Hindlimb muscle (tissue), 1 donor: Measurements from ENCODE around the gene MRS2. TPM values are rescaled to one million over a fixed set of nuclear protein-coding genes. Genes with fewer than 3 reads are reported as not detected.
"Not testable (repeated sequence)": the region's sequence is repeated elsewhere in the genome, so short reads cannot be mapped to it uniquely, and the experiment has no call there.

Source experiments
- DNase-seq: peaks from one replicate; pipeline ENCODE4 v3.0.0-alpha.2; 2013
- polyA plus RNA-seq: library from polyadenylated mRNA; unstranded; fragments of 120-200 nt; gene quantifications from one replicate; pipeline ENCODE4 v1.2.1, GENCODE V29; 2013; ENCODE audit not compliant: insufficient read length

Gene MRS2
- 19.0 TPM for polyA plus RNA-seq

- DNase-seq = peak; percentile 85
These were observed at the start of gene MRS2 for GRCh38 chr6:24402697-24403500. MRS2 (plus strand) TSS chr6:24402936; CDS start chr6:24403047, 111 bp downstream.

GRCh38 chr6:24353861-24354260 is 48.9 kb upstream of the MRS2 start:
- no peak for DNase-seq

- DNase-seq = no peak
These were observed 47.3 kb upstream of the MRS2 start for GRCh38 chr6:24355393-24355792.

- no peak for DNase-seq
These were observed 46.3 kb upstream of the MRS2 start for GRCh38 chr6:24356310-24356973.

GRCh38 chr6:24357336-24358218 is 45.2 kb upstream of the MRS2 start, which contains the start of gene DCDC2:
DCDC2 (minus strand) TSS chr6:24358059; CDS start chr6:24357750, 309 bp downstream.
- DNase-seq = no peak

GRCh38 chr6:24358219-24358821 is 44.4 kb upstream of the MRS2 start:
- DNase-seq = no peak

GRCh38 chr6:24359640-24360454 is 42.9 kb upstream of the MRS2 start:
- DNase-seq = peak; percentile 48

- not testable (repeated sequence) for DNase-seq
These were observed 40.4 kb upstream of the MRS2 start for GRCh38 chr6:24362363-24362762.

- DNase-seq = not testable (repeated sequence)
These were observed 37.6 kb upstream of the MRS2 start for GRCh38 chr6:24365103-24365633.

GRCh38 chr6:24374612-24375011 is 28.1 kb upstream of the MRS2 start:
- no peak for DNase-seq

- DNase-seq = no peak
These were observed 25.9 kb upstream of the MRS2 start for GRCh38 chr6:24376871-24377270.

GRCh38 chr6:24378473-24379097 is 24.2 kb upstream of the MRS2 start:
- no peak for DNase-seq

GRCh38 chr6:24381476-24382219 is 21.1 kb upstream of the MRS2 start:
- DNase-seq = no peak

- no peak for DNase-seq
These were observed 20.6 kb upstream of the MRS2 start for GRCh38 chr6:24382220-24382540.

- DNase-seq = not testable (repeated sequence)
These were observed 19.7 kb upstream of the MRS2 start for GRCh38 chr6:24382891-24383494.

- DNase-seq = not testable (repeated sequence)
These were observed 18.2 kb upstream of the MRS2 start for GRCh38 chr6:24384369-24385130.

- DNase-seq = no peak
These were observed 17.0 kb upstream of the MRS2 start for GRCh38 chr6:24385536-24386269.

GRCh38 chr6:24387818-24388217 is 14.9 kb upstream of the MRS2 start:
- no peak for DNase-seq
